ENCODE data around the gene WRAP73. TPM values are rescaled to one million over a fixed set of nuclear protein-coding genes. Genes with fewer than 3 reads are reported as not detected.

Gene WRAP73
- polyA plus RNA-seq, 3 donors = 26.1 to 64.9 (median 33.2) TPM

- Histone ChIP-seq H4K20me1 (ENCODE audit: insufficient read depth, low read length) (no peaks in the 10 kb centered on the region), H2AFZ (ENCODE audit: insufficient read depth, low read depth, low read length, poor library complexity, severe bottlenecking) (no peak overlapping the region), H3K4me1 (ENCODE audit: control insufficient read depth in 1 of 2, insufficient read depth in 2 of 2, low read length in 2 of 2) (peaks cover 0 to 4% of the 10 kb centered on the region in 2 donors), H3K27me3 (ENCODE audit: control insufficient read depth in 2 of 2, insufficient read depth in 2 of 2, low read length in 2 of 2) (no peaks in the 10 kb centered on the region), H3K4me2 (replicated peaks; ENCODE audit: extremely low read depth, low read length, poor library complexity, severe bottlenecking) (no peak overlapping the region), H3K79me2 (ENCODE audit: insufficient read depth, low read length) (no peaks in the 10 kb centered on the region), H3K9me3 (replicated peaks in 1 of 2; ENCODE audit: control insufficient read depth in 1 of 2, insufficient read depth in 1 of 2, low read length in 2 of 2) (no peaks in the 10 kb centered on the region), H3K4me3 (replicated peaks in 1 of 3; ENCODE audit: low read depth in 2 of 3, low read length in 3 of 3) (no peak overlapping the region), H3K36me3 (replicated peaks in 1 of 2; ENCODE audit: control insufficient read depth in 1 of 2, insufficient read depth in 2 of 2, low read length in 2 of 2) (no peaks in the 10 kb centered on the region), H3K27ac (ENCODE audit: low read depth in 1 of 2, low read length in 2 of 2) (no peak overlapping the region), H3K9ac (ENCODE audit: insufficient read depth, low read length, poor library complexity, severe bottlenecking) (no peak overlapping the region)
- no peak for DNase-seq
- no peak overlapping the region for H3K27ac Mint-ChIP-seq
- intact Hi-C loops (cut with micrococcal nuclease) = loop anchor here in 1 of 2 donors (10.0 kb wide), 1 partner anchor 146 kb away; no protein-coding TSS in a partner anchor
- no peak overlapping the region for H3K4me3 Mint-ChIP-seq
- peaks cover 4% of the 10 kb centered on the region for H3K4me1 Mint-ChIP-seq
- H3K27me3 Mint-ChIP-seq (ENCODE audit: low read depth in 3 of 3) = peaks cover 0 to 5% (median 2%) of the 10 kb centered on the region in 3 donors
- WGBS (ENCODE audit: insufficient coverage) = 96% methylated on average over 21 of the region's 33 CpGs
- TF ChIP-seq CTCF (IDR thresholded peaks at IDR 0.05) = no peak
- no peaks in the 10 kb centered on the region for H3K9me3 Mint-ChIP-seq
- no peaks in the 10 kb centered on the region for H3K36me3 Mint-ChIP-seq
These were observed 58.7 kb downstream of the WRAP73 start for GRCh38 chr1:3590951-3591865.

GRCh38 chr1:3590139-3590763 is 59.7 kb downstream of the WRAP73 start:
- no peak overlapping the region for H3K4me3 Mint-ChIP-seq
- intact Hi-C loops (cut with micrococcal nuclease) = loop anchor here in 1 of 2 donors (10.0 kb wide), 1 partner anchor 145 kb away; no protein-coding TSS in a partner anchor
- Histone ChIP-seq H2AFZ (ENCODE audit: insufficient read depth, low read depth, low read length, poor library complexity, severe bottlenecking) (no peak overlapping the region), H3K4me1 (ENCODE audit: control insufficient read depth in 1 of 2, insufficient read depth in 2 of 2, low read length in 2 of 2) (peaks cover 0 to 4% of the 10 kb centered on the region in 2 donors), H3K4me3 (replicated peaks in 1 of 3; ENCODE audit: low read depth in 2 of 3, low read length in 3 of 3) (no peak overlapping the region), H3K9me3 (replicated peaks in 1 of 2; ENCODE audit: control insufficient read depth in 1 of 2, insufficient read depth in 1 of 2, low read length in 2 of 2) (peaks cover 0 to 7% of the 10 kb centered on the region in 2 donors), H3K79me2 (ENCODE audit: insufficient read depth, low read length) (no peaks in the 10 kb centered on the region), H3K27me3 (ENCODE audit: control insufficient read depth in 2 of 2, insufficient read depth in 2 of 2, low read length in 2 of 2) (no peaks in the 10 kb centered on the region), H3K27ac (ENCODE audit: low read depth in 1 of 2, low read length in 2 of 2) (no peak overlapping the region), H3K9ac (ENCODE audit: insufficient read depth, low read length, poor library complexity, severe bottlenecking) (no peak overlapping the region), H4K20me1 (ENCODE audit: insufficient read depth, low read length) (no peaks in the 10 kb centered on the region), H3K36me3 (replicated peaks in 1 of 2; ENCODE audit: control insufficient read depth in 1 of 2, insufficient read depth in 2 of 2, low read length in 2 of 2) (no peaks in the 10 kb centered on the region), H3K4me2 (replicated peaks; ENCODE audit: extremely low read depth, low read length, poor library complexity, severe bottlenecking) (no peak overlapping the region)
- no peak for TF ChIP-seq CTCF (IDR thresholded peaks at IDR 0.05)
- H3K27ac Mint-ChIP-seq = no peak overlapping the region
- peaks cover 4% of the 10 kb centered on the region for H3K4me1 Mint-ChIP-seq
- no peaks in the 10 kb centered on the region for H3K36me3 Mint-ChIP-seq
- H3K9me3 Mint-ChIP-seq = no peaks in the 10 kb centered on the region
- no peak for DNase-seq
- H3K27me3 Mint-ChIP-seq (ENCODE audit: low read depth in 3 of 3) = peaks cover 0 to 3% (median 2%) of the 10 kb centered on the region in 3 donors
- 85% methylated on average over 26 of the region's 27 CpGs for WGBS (ENCODE audit: insufficient coverage)

Data from CD14-positive monocyte (primary cell).